Osteocyte (in vitro differentiated cells): ENCODE data around the gene DPP6. TPM values are rescaled to one million over a fixed set of nuclear protein-coding genes. Genes with fewer than 3 reads are reported as not detected.

Source experiments
- DNase-seq: peaks from one replicate; pipeline ENCODE4 v3.0.0; 2021; ENCODE audit warnings: mixed read lengths; ENCODE audit not compliant: unreplicated experiment; ENCODE audit errors: extremely low spot score
- H3K27ac Mint-ChIP-seq: one replicate; pipeline ENCODE4 v1.8.0; 2021; ENCODE audit warnings: mild to moderate bottlenecking, mixed read lengths; ENCODE audit not compliant: unreplicated experiment
- H3K27me3 Mint-ChIP-seq: one replicate; pipeline ENCODE4 v1.8.0; 2021; ENCODE audit warnings: mixed read lengths; ENCODE audit not compliant: unreplicated experiment
- H3K36me3 Mint-ChIP-seq: one replicate; pipeline ENCODE4 v1.8.0; 2021; ENCODE audit warnings: mixed read lengths; ENCODE audit not compliant: unreplicated experiment
- H3K4me1 Mint-ChIP-seq: one replicate; pipeline ENCODE4 v1.8.0; 2021; ENCODE audit warnings: mixed read lengths; ENCODE audit not compliant: unreplicated experiment
- H3K4me3 Mint-ChIP-seq: one replicate; pipeline ENCODE4 v1.8.0; 2021; ENCODE audit warnings: mild to moderate bottlenecking, moderate library complexity, mixed read lengths; ENCODE audit not compliant: unreplicated experiment
- H3K9me3 Mint-ChIP-seq: one replicate; pipeline ENCODE4 v1.8.0; 2021; ENCODE audit warnings: mixed read lengths; ENCODE audit not compliant: unreplicated experiment
- CTCF ChIP-seq: fragments of 200-600 bp; sonication (generic); IDR thresholded peaks from 2 replicates; pipeline ENCODE4 v1.5.0; 2021; ENCODE audit warnings: antibody characterized with exemption, mild to moderate bottlenecking, moderate library complexity
- total RNA-seq: library from RNA; stranded (reverse); gene quantifications from 2 replicates; pipeline ENCODE4 v1.2.1, GENCODE V29; 2021

DPP6 gene
- total RNA-seq, 1 donor from 2014 or later, result not detected

GRCh38 chr7:154698726-154699291 is 646.6 kb downstream of the DPP6 start:
- H3K4me3 Mint-ChIP-seq, result no peak overlapping the region
- no peak for DNase-seq
- peaks cover 37% of the 10 kb centered on the region for H3K9me3 Mint-ChIP-seq
- no peak for TF ChIP-seq CTCF
- no peaks in the 10 kb centered on the region for H3K4me1 Mint-ChIP-seq
- no peaks in the 10 kb centered on the region for H3K36me3 Mint-ChIP-seq
- no peak overlapping the region for H3K27ac Mint-ChIP-seq
- no peaks in the 10 kb centered on the region for H3K27me3 Mint-ChIP-seq

- no peak for TF ChIP-seq CTCF
- H3K4me3 Mint-ChIP-seq, result no peak overlapping the region
- no peak overlapping the region for H3K27ac Mint-ChIP-seq
- no peak for DNase-seq
- no peaks in the 10 kb centered on the region for H3K4me1 Mint-ChIP-seq
- H3K36me3 Mint-ChIP-seq, result no peaks in the 10 kb centered on the region
- peaks cover 43% of the 10 kb centered on the region for H3K9me3 Mint-ChIP-seq
- no peaks in the 10 kb centered on the region for H3K27me3 Mint-ChIP-seq
Observed at GRCh38 chr7:154699417-154699816, 647.2 kb downstream of the DPP6 start.

GRCh38 chr7:154709840-154710520 is 657.8 kb downstream of the DPP6 start:
- no peak for TF ChIP-seq CTCF

GRCh38 chr7:154720016-154720415 is 667.8 kb downstream of the DPP6 start:
- Mint-ChIP-seq H3K27me3 (no peaks in the 10 kb centered on the region), H3K27ac (no peak overlapping the region), H3K36me3 (no peaks in the 10 kb centered on the region), H3K4me3 (no peak overlapping the region), H3K9me3 (peaks cover 65% of the 10 kb centered on the region), H3K4me1 (no peaks in the 10 kb centered on the region)
- no peak for DNase-seq
- TF ChIP-seq CTCF, result no peak

More at GRCh38 chr7:154709840-154710520, 657.8 kb downstream of the DPP6 start:
- no peaks in the 10 kb centered on the region for H3K4me1 Mint-ChIP-seq
- H3K27me3 Mint-ChIP-seq, result no peaks in the 10 kb centered on the region
- H3K4me3 Mint-ChIP-seq, result no peak overlapping the region
- peaks cover 2% of the 10 kb centered on the region for H3K36me3 Mint-ChIP-seq
- H3K9me3 Mint-ChIP-seq, result peaks cover 35% of the 10 kb centered on the region
- no peak overlapping the region for H3K27ac Mint-ChIP-seq
- no peak for DNase-seq

GRCh38 chr7:154721086-154721485 is 668.9 kb downstream of the DPP6 start:
- Mint-ChIP-seq H3K4me1 (no peaks in the 10 kb centered on the region), H3K27ac (no peak overlapping the region), H3K9me3 (peaks cover 64% of the 10 kb centered on the region), H3K4me3 (no peak overlapping the region), H3K36me3 (no peaks in the 10 kb centered on the region), H3K27me3 (no peaks in the 10 kb centered on the region)
- TF ChIP-seq CTCF, result no peak
- no peak for DNase-seq
